ENCODE results near the gene MORN5. TPM values are rescaled to one million over a fixed set of nuclear protein-coding genes. Genes with fewer than 3 reads are reported as not detected.

MORN5 gene
- total and polyA plus RNA-seq, 9 of the 15 experiments (the other 6 are each of a cell fraction or from before 2014, with no cell fraction given) = not detected

- BruUV-seq (replicated peaks) = no TSS peak
- intact Hi-C loops (cut with micrococcal nuclease) = no loop called here
Measured at GRCh38 chr9:122130837-122131236, 28.9 kb upstream of the MORN5 start.

More at GRCh38 chr9:122130837-122131236, 28.9 kb upstream of the MORN5 start:
- Histone ChIP-seq H3K9ac (ENCODE audit: insufficient read depth in 1 of 2, low read depth in 2 of 2, low read length in 2 of 2) (no peak overlapping the region), H3K4me3 (no peak overlapping the region), H3K4me1 (replicated peaks in 1 of 2; ENCODE audit: control insufficient read depth in 2 of 2, insufficient read depth in 2 of 2, low read length in 2 of 2) (peaks cover 0 to 32% of the 10 kb centered on the region in 2 experiments; a peak in 2 of 5 replicates), H3K27me3 (ENCODE audit: control insufficient read depth in 2 of 2, insufficient read depth in 2 of 2, low read length in 2 of 2) (peaks cover 0 to 25% of the 10 kb centered on the region in 2 experiments; a peak in 4 of 5 replicates), H3K27ac (ENCODE audit: extremely low read depth, low read depth, low read length) (no peak overlapping the region), H3K4me2 (ENCODE audit: insufficient read depth, low read length) (no peak overlapping the region), H3K9me3 (replicated peaks; ENCODE audit: control insufficient read depth, insufficient read depth, low read depth, low read length) (no peaks in the 10 kb centered on the region), H3K36me3 (ENCODE audit: control insufficient read depth, insufficient read depth, low read length) (no peaks in the 10 kb centered on the region), H3K9me1 (ENCODE audit: control insufficient read depth, insufficient read depth, low read length) (no peaks in the 10 kb centered on the region), H4K20me1 (replicated peaks; ENCODE audit: control insufficient read depth, insufficient read depth, low read length) (0 out of 2 replicates have a peak, but pooled peaks cover 6% of the 10 kb centered on the region), H2AFZ (ENCODE audit: low read depth, low read length) (no peak overlapping the region), H3K79me2 (ENCODE audit: control insufficient read depth, insufficient read depth, low read length) (no peaks in the 10 kb centered on the region)
- FAIRE-seq (no peak), DNase-seq (ENCODE audit: extremely low read depth in 1 of 4, low spot score in 3 of 4) (no peak), ATAC-seq (no peak)
- in situ Hi-C loops (cut with MboI) = no loop called here
- ChIA-PET CTCF (ENCODE audit: low intra/inter-chr PET ratio) (no interaction called here), POLR2A (no interaction called here)
- TF ChIP-seq AFF1 (IDR thresholded peaks at IDR 0.05; ENCODE audit: low read depth in 1 of 2, partially characterized antibody in 2 of 2) (no peak), HES1 (IDR thresholded peaks at IDR 0.05; ENCODE audit: low read depth) (no peak), CHD4 (IDR thresholded peaks at IDR 0.05; ENCODE audit: insufficient read depth, insufficient replicate concordance, low read depth, low read length, poor library complexity, severe bottlenecking) (no peak), RAD21 (CRISPR knock-in tag; conservative IDR thresholded peaks at IDR 0.05 in 1 of 2, IDR thresholded peaks at IDR 0.05 in 1 of 2) (no peak), HSF4 (CRISPR knock-in tag; IDR thresholded peaks at IDR 0.05; ENCODE audit: borderline replicate concordance) (no peak)
- WGBS (ENCODE audit: insufficient coverage, low coverage, missing lambda C conversion rate) = 13% methylated on average over 4 of the region's 4 CpGs

All from K562 (cell line).